HG03378 (cell line): ENCODE data around the gene INS.

Experiments
- ATAC-seq: cut with Tn5 transposase; IDR thresholded peaks from one replicate; pipeline ENCODE4 v1.9.1; 2021; ENCODE audit warnings: mild to moderate bottlenecking, moderate library complexity; ENCODE audit not compliant: unreplicated experiment

INS gene

DNA sequence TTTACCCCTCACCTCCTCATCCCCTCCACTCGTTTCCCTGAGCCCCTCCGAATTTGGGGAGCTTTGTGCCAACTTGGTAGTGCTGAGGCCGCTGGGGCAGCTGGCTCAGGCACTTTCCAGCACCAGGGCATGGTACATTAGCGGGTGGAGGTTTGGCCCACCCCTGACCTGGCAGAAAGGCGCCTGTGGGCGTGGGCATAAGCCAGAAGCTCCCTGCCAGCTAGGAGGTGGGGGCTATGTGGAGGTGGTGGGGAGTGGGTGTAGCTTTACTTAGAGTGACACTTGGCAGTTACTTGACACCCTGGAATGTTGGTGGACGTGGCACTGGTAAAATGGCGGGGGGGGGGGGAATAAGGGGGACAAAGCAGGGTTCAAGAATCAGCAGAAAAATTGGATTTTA lies 11.5 kb downstream of the INS start:
- no peak for ATAC-seq

DNA sequence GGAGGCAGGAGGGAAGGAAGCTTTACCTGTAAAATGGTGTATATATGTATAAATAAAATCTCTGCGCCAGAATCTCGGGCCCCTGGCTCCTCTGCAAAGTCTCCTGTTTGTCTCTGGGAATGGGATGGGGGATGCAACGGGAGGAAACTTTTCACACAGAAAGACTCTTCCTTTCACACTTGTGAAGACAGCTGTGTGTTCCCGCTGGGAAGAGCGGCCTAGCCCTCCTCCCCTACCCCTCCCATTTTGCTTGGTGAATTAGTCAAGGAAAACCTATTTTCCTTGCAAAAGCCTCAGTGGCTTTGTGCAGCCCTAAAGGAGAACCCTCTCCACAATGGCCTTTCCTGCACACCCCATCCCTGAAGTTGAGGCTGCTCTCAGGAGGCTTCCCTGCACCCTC lies 12.4 kb downstream of the INS start:
- no peak for ATAC-seq

DNA sequence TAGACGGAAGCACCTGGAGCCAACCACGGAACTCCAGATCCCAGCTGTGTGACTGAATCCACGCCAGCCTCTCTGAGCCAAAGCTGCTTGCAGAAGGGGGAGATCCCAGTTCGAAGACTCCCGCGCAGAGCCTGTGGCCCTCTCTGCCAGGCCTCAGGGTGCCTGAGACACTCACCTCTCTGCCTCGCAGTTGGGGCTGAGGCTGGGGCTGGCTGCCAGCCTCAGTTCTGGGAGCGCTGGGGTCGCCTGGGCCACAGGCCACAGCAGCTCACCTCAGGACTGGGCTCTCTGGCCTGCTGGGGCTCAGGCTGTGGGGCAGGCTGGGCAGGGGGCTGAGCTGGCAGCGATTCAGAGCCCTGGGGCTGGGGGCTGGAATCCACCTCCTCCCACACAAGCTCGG lies 13.6 kb downstream of the INS start:
- ATAC-seq: no peak

DNA sequence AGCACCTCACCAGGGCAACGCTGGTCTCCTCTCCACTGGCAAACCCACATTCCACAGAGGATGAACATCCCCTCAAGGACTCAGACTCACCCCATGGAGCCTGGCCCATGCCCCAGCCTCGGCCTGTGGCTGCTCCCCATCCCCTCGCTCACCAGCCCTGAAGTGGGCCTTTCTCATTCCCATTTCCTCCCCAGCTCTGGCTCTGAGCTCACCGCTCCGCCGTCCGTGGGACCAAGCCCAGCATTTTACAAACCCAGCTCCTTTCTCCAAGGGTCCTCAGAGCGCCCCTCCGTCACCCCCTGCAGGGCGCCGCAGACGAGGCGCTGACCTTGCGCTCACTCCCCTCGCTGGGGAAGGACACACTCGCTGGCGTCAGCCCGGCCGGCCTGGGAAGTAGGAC lies 15.0 kb downstream of the INS start:
- ATAC-seq: no peak

DNA sequence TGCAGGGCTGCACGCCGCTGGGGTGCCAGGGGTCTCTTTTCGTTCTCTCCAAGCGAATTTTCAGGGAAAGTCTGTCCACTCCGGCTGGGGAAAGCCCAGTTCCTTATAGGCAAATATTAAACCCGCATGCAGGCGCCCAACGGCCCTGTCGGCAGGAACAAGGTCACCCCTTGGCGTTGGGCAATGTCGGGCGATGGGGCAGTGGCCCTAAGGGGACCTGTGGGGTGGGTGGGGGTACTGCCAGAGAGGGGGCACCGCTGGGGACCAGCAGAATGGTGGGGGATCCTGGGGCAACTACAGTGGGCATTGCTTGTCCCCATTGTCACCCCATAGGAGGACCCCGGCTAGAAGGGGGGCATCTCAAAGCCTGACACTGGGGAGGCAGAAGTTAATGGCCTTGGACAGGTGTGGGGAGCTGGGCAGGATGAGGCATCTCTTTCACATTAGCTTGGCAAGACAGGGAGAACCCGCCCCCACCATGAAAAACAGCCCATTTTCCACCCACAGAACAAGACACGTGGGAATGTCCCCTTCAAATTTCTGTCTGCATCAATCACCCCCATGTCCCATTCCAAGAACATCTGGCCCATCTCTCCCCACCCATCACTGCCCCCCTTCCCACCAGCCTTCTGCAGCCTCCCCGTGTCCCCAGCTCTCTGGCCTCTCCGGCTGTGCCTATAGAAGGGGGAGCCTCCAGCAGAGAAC lies 16.3 kb downstream of the INS start:
- no peak for ATAC-seq

DNA sequence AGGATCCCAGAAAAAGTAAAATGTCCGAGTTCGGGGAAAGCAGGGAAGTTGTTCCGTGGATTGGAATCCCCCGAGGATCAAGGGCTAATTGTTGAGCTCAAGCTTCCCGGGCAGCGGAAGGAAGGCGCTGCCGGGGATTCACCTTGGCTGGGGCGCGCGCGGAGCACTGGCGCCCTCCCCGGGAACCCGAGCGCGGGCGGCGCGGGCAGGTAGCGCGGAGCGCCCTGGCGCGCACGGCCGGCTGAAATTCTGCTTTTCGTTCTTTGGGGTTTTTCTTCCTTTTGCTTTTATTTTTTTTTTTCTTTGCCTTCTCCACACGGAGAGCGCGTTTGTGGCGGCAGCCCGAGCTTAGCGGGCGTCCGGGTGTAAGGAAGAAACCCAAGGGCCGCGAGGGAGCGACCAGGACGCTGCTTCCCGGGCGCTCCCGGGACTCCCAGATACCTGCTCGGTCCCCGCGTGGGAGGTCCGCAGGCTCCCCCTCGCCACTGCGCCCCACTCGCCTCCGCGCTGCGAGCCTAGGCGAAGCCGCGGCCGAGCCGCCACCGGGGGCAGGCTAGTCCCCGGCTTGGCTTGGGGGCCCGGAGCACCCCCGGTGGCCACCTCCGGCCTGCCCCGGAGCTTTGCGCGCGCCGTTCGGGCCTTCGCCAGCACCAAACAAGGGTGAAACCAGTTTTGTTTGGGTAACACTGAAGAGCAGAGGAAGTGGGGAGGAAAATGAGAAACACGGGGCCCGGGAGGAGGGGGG lies 17.0 kb downstream of the INS start:
- ATAC-seq: no peak

DNA sequence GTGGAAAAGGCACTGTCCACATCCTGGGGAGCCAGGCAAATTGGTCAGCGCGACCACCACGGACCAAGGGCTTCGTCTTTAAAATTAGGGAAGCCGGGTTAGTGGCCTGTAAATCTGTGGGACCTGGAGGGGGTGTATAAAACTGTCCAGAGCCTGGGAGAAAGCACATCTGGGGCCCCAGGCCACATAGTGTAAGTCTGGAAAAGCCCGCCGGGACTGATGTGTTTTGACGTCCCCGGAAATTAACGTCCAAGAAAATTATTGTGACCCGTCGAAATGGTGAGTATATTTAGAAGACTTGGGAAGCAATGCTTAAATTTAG lies 17.6 kb downstream of the INS start:
- ATAC-seq: no peak

DNA sequence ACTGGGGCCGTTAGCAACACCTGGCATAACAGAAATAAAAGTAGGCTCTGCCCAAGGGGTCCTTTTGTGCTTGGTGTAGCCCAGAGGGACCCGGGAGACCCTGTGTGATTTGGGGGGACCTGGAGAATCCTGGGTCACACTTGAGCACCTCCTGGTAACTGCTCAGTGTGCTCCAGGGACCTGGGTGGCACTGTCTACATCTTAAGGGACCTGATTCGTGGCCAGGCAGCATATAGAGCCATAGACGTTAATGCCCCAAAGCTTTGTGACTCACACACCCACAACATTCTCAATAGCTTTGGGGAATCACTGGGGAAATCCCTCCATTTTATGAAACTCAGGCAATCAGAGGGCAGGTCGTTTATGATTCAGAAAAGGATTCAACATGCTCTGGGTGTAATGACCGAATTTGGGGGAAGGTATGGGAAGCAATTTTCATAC lies 18.2 kb downstream of the INS start:
- no peak for ATAC-seq

DNA sequence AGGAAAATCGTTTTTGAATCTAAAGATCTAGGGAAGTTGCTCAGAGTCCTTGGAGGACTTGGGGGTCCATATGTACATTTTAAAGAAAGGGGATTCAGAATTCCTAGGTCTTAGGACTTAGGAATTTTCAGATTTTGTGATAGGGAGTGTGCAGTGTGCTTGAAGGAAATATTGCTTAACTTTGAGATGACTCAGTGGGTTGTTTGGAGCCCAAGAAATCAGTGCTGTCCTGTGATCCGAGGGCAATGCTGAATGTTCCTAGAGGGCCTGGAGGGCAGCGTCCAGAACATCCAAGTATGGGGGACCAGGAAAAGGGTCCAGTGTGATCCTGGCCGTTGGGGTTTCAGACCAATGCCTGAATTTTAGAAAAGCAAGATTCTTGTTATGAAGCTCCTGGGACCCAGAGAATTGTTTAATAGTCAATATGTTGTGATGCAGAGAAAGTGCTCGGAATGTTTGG lies 18.7 kb downstream of the INS start:
- ATAC-seq: no peak

DNA sequence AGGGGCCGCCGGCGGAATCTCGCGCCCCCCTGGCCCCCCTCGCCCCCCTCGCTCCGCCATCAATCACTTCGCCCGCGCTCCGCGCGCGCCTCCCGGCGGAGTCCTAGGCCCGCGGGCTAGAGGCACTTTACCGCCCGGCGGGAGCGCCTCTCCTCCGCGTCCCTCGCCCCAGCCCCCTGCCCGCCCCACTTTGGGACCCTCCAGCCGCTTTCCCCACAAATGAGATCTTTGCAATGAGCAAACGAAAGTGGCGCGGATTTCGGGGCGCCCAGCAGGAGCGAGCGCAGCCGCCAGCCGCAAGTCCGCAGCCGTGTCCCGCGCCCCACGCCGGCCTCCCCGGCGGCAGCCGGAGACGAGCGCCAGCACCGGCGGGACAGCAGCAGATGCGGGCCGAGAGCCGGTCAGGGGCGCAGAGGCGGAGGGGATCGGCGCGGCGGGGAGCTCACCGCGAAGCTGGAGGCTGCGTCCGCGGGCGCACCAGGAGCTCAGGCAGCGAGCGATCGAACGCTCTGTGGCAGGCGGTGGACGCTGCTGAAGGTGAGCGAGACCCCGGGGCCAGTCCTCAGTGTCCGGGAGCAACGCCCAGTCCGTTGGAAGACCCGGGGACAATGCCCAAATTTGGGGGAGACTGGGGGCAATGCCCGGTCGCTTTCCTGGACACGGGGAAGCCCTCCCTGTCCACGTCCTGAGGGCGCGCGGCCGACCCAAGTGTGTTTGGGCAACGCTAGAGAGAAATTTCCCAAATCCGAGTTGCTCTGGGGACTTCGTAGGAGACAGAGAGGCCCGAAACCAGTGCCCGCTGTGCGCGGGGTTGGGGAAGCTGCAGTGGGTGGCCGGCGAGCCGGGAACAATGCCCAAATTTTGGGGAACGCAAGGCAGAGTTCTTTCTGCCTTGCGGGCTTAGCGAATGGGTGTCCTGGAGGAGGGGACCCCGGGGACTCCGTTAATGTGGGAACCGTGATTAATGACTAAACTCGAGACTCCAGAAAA lies 20.3 kb downstream of the INS start:
- no peak for ATAC-seq

DNA sequence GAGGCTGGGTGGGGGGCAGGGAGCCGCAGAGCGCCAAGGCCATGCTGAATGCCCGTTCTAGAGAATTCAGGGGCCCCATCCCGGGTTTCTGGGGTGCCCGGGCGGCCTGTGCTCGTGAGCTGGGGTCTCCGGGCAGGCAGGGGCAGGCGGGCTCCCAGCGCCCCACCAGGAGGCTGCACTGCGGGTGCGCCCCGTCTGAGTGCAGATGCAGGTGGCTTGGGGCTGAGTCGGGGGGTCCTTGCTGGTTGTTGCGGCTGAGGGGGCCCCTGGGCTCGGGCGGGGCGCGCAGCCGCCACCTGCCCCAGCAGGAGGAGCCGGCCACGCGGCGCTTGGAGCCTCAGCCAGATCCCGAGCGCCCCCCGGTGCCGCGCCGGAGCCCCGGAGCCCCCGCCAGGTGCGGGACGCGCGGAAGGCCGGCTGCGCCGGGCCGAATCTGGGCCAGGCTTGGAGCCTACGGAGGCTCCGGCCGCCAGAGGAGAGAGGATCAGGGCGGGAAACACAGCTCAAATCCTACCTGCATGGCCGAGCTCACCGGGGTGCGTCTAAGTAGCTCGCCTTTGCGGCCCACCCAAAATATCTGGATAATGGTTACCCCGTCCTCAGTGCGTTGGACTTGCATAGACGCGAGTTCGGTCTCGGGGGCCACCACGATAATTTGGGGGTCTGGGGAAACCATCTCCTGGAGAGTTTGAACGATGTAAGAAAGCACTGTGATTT lies 21.2 kb downstream of the INS start:
- no peak for ATAC-seq

DNA sequence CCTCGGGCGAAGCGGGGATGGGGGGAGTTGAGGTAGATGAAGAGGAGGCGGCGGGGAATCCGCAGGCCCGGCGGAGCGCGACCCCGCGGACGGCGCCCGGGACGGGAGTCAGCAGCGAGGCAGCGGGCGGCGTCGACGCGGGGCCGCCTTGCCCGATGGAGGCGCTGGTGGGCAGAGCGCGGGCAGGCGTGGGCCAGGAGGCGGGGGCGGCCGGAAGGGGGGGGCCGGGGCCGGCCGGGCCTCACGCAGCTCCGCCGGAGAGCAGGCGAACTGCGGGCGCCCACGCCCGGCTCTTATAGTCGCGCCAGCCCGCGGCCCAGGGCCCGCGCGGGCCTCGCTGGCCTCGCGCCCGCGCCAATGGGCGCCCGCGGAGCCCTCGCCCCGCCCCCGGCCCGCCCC lies 21.9 kb downstream of the INS start, which contains the start of gene IGF2:
TSS of gene IGF2 (minus strand) at position 267 of the 399 bp plus-strand sequence. CDS start 3,866 bp downstream, outside the sequence.
- no peak for ATAC-seq

DNA sequence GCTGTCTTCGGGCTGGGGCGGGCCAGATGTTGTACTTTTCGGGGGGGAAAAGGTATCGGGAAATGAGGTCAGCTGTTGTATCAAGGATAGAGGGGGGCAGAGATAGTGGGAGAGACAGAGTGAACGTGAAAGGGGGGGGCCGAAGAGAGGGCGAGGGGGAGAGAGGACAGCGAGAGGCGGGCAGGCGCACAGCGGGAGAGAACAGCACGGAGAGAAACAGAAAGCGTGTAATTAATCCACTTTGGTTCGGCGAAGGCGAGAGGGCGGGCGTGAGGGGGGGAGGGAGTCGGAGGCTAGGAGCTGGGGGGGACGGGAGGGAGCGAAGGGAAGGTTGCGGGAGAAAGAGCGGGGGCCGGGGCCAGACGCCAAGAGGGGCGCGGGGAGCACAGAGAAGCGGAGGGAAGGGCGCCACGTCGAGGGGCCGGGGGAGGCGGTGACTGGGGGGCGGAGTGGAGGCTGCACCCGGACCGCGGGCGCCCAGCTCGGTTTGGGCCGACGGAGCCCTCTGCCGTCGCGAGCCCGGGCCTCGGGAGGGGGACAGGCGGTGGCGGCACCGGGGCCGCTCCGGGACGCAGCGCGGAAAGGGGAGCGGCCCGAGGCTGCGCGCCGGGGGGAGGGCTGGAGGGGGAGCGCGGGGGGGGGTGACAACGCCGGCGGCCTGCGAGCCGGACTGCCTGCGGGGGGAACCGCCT lies 22.4 kb downstream of the INS start:
- no peak for ATAC-seq

DNA sequence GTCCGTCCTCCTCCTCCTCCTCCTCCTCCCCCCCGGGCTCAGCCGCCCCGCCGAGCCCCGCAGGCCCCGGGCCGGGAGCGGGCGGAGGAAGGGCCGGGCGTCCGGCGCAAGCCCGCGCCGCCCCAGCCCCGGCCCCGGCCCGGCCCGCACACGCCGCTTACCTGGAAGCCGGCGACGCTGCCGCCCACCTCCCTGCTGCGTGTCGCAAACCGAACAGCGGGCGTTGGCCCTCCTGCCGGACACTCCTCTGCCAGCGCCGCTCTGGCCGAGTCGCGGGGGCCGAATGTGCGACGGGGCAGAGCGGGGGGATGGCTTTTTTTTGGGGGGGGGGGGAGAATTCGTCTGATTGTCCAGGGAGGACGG lies 23.0 kb downstream of the INS start:
- no peak for ATAC-seq

DNA sequence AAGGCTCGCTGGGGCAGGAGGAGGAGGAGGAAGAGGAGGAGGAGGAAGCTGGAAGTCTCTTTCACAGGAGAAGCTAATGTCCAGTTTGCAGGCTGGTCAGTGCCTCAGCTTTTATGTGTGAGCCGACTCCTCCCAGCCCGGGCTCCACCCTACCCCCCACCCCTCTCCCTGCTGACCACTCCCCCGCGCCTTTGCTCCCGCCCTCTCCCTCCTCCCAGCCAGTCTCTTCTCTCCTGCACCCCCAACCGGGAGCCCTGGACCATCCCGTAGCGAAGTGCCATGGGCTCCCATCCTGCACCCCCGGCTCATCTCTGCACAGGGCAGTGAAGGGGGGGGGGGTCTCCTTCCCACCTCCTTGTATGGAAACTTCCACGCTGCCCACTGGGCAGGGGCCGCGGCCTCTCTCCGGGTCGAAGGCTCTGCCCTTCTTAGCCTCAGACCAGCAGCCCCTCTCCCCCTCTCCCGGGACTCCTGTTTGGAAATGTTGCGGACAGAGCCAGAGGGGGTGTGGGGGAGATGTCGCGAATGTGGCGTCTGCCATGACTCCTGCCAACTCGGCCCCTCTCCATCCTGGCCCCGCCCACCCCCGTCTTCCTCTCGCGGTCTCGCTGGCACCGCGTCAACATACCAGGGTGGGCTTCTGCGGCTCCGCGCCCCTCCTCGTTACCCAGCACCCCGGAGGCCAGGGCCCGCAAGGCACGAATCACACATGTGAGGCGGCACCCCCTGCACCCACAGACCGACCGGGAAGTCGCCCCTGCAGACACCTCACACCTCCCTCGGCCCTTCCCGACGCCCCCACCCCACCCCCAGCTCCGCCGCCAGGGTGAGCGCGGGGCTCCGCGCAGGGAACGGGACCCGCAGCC lies 23.6 kb downstream of the INS start:
- no peak for ATAC-seq

DNA sequence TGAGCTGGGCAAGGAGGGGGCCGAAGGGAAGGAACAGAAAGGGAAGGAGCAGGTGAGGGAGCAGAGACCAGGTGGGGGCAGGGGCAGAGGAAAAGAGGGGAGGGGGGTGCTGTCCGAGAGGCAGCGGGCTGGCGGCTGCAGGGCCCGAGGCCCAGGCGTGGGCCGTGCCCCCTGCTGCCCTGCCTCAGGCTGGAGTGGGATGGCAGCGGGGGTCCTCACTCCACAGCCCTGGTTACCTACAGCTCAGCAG lies 24.1 kb downstream of the INS start:
- no peak for ATAC-seq

DNA sequence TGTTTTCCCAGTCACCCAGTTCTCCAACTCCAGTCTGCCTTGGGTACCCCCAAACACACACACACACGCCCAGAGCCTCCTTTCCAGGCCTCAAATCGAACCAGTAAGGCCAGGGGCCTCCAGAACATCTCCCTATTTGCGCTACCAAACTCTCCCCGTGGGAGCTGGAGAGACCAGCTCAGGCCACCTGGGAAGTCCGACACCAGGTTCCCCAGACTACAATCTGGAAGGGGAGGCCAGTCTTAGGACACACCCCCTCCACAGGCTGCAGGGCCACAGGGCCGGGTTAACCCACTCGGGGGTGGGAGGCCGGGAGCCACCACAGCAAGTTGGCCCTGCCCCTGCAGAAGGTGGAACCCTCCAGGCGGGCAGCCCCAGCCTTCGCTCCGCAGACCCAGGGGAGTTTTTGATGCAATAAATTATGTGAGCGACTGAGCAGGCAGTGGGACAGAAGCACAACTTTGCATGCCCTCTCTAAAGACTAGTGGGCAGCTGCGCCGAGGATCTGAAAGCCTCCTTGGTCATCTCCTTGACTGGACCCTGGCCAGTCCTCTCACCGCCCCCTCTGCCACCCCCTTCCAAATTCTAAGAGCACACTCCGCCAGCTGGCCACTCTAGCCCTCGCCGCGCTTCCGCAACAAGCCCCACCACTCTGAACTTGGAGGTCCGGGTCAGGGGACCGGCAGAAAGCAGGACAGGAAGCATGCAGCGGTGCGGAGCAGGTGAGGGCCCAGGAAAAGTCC lies 24.6 kb downstream of the INS start:
- no peak for ATAC-seq

DNA sequence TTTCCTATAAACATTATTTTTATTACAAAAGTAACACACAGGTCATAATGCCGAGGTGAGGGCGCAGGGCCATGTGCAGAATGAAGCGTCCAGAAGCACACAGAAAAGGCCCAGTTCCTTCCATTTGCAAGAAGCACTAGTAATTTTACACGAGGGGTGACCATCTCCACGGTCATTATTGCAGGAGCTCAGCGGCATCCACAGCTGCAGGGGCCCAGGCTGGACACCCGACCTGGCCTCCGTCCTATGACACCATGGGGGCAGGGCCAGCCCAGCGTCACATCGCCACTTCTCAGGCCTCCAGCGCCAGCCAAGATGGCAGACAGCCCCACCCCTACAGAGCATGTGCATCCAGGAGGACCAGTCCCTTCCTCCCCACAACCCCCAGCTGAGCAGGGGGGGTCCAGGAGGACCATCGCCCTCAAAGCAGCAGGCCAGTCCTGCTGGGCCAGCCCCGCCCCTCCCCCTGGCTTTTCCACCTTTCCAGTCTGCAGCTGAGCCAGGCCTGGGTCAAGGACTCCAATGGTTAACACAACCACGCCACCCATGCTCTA lies 25.3 kb downstream of the INS start:
- ATAC-seq: no peak
